Transverse colon (tissue), 4 donors: ENCODE measurements around the gene MTMR3.

Experiments
- CTCF ChIP-seq, 5 experiments: fragments of 200-600 bp in 3 of 5; fragments of 450-650 bp in 2 of 5; sonication (generic) in 3 of 5; IDR thresholded peaks; 1 replicate in 2 of 5; 2 replicates in 3 of 5; pipeline ENCODE4 v1.5.1; 2016 to 2017; ENCODE audit warnings: antibody characterized with exemption in 5 of 5, inconsistent platforms in 3 of 5, mild to moderate bottlenecking in 2 of 5, moderate library complexity in 1 of 5
- POLR2A ChIP-seq: fragments of 450-650 bp; IDR thresholded peaks from one replicate; pipeline ENCODE4 v1.6.1; 2016; ENCODE audit warnings: antibody characterized with exemption, mild to moderate bottlenecking, moderate library complexity
- POLR2AphosphoS5 ChIP-seq, 3 donors: sonication (generic); formaldehyde crosslinking; IDR thresholded peaks; one replicate each; pipeline ENCODE4 v1.6.1; 2016; ENCODE audit warnings: antibody characterized with exemption in 3 of 3

- no peak for TF ChIP-seq CTCF (IDR thresholded peaks at IDR 0.05)
- TF ChIP-seq POLR2AphosphoS5 (IDR thresholded peaks at IDR 0.05), result no peak
- no peak for TF ChIP-seq POLR2A
Measured at GRCh38 chr22:30044881-30045493, 162.0 kb downstream of the MTMR3 start.
